Activated T-cell treated with anti-CD3 and anti-CD28 coated beads for 1 hour (primary cell): ENCODE data around the gene MYOT.
"Not testable (repeated sequence)": the region's sequence is repeated elsewhere in the genome, so short reads cannot be mapped to it uniquely, and the experiment has no call there.

Experiments
- DNase-seq: peaks from one replicate; pipeline ENCODE4 v3.0.0-alpha.2; 2020; ENCODE audit warnings: low read depth

MYOT gene, protein sequence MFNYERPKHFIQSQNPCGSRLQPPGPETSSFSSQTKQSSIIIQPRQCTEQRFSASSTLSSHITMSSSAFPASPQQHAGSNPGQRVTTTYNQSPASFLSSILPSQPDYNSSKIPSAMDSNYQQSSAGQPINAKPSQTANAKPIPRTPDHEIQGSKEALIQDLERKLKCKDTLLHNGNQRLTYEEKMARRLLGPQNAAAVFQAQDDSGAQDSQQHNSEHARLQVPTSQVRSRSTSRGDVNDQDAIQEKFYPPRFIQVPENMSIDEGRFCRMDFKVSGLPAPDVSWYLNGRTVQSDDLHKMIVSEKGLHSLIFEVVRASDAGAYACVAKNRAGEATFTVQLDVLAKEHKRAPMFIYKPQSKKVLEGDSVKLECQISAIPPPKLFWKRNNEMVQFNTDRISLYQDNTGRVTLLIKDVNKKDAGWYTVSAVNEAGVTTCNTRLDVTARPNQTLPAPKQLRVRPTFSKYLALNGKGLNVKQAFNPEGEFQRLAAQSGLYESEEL

DNA sequence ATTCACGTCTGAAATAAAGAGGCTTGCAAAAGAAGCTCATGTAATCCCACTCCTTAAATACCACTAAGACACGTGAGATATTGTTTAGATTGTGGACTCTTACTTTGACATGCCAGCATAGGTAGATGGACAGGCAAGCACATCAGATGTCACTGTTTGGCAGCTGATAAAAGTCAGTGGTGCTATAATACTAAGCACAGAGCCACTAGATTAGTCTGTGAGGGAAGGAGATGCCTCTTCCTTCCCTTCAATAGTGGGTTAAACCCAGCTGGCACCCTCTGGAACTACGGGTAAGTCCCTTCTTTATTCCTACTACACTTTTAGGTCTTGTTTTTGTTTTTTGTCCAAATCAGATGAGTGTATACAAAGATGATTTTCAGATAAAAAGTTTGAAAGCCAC lies at the start of gene MYOT:
MYOT (plus strand) TSS at position 197 of the 400 bp plus-strand sequence. CDS start 2,792 bp downstream, outside the sequence.
- DNase-seq = no peak

- DNase-seq = no peak
Observed at GRCh38 chr5:137819766-137820165, 47.9 kb upstream of the MYOT start.

- DNase-seq = no peak
Observed at GRCh38 chr5:137822158-137822764, 45.4 kb upstream of the MYOT start.

DNA sequence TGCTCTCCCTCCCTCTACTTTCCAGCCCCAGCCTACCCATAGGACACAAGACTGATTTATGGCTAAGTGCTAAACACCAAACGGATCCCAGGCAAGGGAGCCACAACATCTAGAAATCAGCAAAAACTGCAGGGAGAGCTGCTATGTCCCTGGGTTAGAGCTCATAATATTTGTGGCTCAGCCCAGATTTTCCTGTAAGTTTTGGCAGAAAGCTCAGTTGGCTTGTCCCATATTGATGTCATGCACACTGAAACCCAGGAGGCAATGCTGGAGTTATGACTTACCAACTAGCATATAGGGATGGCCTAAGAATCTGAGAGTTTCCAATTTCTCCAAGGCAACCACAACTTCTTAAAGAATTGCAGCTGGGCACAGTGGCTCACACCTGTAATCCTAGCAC lies 44.7 kb upstream of the MYOT start:
- no peak for DNase-seq

DNA sequence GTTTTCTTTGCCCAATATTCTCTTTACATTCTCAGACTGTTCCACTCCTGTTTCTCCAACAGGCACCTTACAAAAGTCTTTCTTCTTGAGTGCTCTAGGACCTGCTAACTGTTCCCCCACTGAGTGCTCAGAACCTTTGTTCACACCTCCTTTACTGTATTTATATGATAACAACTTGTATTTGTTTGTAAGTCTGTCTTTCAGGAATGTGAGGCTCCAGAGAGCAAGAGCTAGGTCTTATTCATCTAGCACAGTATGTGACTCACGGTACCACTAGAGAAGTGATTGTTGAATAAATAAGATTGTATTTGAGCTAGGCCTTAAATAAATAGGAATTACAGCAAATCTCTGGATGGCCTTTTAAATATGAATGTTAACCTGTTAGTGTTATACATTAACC lies 42.5 kb upstream of the MYOT start:
- no peak for DNase-seq

DNA sequence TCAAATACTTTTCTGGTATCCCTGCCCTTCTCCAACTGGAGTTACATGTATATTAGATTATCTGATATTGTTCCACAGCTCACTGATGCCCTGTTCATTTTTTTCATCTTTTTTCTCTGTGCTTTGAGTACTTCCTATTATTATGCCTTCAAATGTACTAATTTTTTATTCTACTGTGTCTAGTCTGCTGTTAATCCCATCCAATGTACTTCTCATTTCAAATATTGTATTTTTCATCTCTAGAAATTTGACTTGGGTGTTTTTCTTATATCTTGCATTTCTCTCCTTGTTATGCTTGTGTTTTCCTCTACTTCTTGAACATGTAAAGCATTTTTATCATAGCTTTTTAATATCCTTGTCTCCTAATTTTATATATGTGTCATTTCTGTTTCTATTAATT lies 41.6 kb upstream of the MYOT start:
- DNase-seq = no peak

- DNase-seq = no peak
Observed at GRCh38 chr5:137828180-137828579, 39.5 kb upstream of the MYOT start.

DNA sequence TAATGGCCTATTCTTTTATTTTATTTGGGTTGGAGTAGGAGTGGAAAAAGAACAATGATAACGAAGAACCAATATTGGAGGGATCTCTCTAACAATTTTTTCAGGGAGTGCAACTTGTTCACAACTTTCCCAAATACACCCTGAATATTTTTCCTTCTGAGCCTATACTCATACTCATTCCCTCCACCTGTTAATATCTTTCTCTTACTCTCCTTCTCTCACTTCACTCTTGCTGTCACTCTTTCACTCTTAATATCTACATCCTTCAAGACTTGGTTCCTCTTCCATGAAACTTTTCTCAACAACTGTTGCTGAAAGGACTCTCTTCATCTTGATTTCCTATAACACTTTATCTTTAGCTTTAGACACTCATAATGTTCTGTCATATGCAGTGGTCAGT lies 39.0 kb upstream of the MYOT start:
- no peak for DNase-seq

- DNase-seq = no peak
Observed at GRCh38 chr5:137831105-137831504, 36.6 kb upstream of the MYOT start.

DNA sequence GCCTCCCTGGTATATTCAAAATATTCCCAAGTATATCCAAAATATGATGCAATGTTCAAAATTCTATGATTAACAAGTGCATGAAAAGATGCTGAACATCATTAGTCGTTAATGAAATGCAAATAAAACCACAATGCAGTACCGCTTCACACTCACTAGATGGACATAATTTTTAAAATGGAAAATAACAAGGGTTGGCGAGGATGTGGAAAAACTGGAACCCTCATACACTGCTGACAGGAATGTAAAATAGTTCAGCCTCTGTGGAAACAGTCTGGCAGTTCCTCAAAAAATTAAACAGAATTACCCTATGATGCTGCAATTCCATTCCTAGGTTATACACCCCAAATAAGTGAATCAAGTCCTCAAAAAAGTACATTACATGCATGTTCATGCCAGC lies 36.1 kb upstream of the MYOT start:
- DNase-seq = no peak

GRCh38 chr5:137832416-137832815 lies 35.2 kb upstream of the MYOT start:
- no peak for DNase-seq

DNA sequence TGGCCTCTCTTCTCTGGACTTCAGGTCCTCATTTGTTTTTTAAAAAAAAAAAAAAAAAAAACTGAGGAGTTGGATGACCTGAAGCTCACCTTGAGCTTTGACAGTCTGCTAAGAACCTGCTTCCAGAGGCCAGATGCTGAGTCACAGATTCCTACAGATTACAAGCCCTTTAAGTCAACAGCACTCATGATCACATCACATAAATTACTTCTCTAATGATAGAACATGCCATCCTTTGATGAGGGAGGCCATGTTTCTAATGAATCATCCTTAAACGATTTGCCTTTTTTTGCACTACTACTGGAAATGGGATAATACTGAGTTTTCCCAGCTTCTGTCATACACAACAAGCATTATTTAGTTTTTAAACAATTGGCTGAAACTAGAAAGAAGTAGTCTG lies 34.2 kb upstream of the MYOT start:
- no peak for DNase-seq

GRCh38 chr5:137834498-137835049 lies 33.1 kb upstream of the MYOT start:
- no peak for DNase-seq

- no peak for DNase-seq
Observed at GRCh38 chr5:137836298-137836697, 31.4 kb upstream of the MYOT start.

- DNase-seq = no peak
Observed at GRCh38 chr5:137836997-137837396, 30.7 kb upstream of the MYOT start.

GRCh38 chr5:137837491-137838394 lies 29.9 kb upstream of the MYOT start:
- DNase-seq = no peak

DNA sequence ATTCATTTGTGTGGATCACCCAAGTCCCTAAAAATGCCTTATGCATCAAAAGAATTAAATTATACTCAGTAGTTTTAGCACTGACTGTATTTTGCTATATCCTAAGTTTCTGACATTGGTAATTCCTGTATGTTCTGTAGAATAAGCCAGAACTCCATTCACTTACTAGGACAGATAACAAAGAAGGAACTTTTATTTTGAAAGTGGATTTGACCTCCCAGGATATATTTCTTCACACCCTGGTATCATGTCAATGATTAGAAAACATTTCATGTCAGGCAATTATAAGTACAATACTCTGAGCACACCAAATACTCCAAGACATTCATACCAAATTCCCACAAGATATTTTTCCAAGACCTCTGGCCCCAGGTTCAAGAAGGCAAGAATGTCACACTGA lies 28.7 kb upstream of the MYOT start:
- no peak for DNase-seq

DNA sequence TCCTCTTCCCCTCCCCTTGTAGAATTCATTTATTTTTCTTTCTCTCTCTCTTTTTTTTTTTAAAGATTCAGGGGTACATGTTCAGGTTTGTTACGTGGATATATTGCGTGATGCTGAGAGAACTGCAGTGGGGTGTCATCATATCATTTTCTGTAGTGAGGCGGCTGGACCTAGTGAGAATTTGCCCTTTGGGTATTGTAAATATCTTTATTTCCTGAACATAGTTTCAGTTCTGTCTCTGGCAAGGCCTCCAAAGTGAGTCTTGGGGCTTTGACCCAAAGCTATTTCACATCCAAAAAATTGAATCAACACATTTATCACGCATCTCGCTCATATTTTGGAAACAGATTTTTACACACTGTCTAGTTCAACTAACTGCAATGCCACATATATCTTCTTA lies 25.4 kb upstream of the MYOT start:
- no peak for DNase-seq

GRCh38 chr5:137843676-137844299 lies 23.9 kb upstream of the MYOT start:
- no peak for DNase-seq

DNA sequence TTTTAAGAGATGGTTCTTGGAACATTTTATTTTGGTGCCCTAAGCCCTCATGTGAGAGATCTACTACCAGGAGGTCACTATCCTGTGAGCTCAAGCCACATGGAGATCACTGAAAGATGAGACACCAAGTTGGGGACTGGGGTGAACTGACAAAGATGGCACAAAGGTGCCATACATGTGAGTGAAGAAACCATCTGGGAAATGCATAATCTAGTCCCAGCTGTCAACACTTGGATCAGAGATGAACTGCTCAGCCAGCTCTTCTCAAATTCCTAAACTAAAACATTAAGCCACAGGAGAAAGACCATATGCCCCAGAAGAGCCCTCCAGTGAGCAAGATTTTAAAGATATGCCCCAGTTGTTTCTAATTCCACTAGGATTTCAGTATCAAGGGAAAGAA lies 22.2 kb upstream of the MYOT start:
- no peak for DNase-seq

DNA sequence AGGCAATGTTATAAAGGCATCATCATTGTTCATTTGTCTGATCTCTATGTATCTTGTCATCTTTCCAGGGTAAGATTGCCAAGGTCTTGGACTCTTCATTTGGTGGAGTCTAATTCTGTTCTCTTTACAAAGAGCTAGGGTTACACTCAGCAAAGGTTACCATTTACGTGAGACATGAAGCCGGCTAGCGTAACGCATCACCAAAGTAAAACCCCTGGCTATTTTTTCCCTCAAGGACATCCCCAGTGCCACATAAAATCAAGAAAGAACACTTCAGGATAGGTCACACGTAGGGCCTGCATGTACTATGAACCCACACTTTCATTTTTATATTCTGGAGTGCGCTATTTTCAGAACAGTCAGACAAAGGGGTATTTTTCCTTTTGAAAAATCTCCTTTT lies 20.0 kb upstream of the MYOT start:
- DNase-seq = no peak

DNA sequence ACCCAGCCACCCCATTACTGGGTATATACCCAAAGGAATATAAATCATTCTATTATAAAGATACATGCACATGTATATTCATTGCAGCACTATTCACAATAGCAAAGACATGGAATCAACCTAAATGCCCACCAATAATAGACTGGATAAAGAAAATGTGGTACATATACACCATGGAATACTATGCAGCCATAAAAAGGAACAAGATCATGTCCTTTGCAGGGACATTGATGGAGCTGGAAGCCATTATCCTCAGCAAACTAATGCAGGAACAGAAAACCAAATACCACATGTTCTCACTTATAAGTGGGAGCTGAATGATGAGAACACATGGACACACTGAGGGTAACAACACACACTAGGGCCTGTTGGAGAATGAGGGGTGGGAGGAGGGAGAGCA lies 14.5 kb upstream of the MYOT start:
- DNase-seq = not testable (repeated sequence)
